Frontal cortex (tissue), 4 donors: Measurements from ENCODE around the gene SPTBN2. TPM values are rescaled to one million over a fixed set of nuclear protein-coding genes. Genes with fewer than 3 reads are reported as not detected.
"Not testable (repeated sequence)": the region's sequence is repeated elsewhere in the genome, so short reads cannot be mapped to it uniquely, and the experiment has no call there.

Experiments
- DNase-seq, 2 donors: peaks; one replicate each; pipeline ENCODE4 v3.0.0; 2012; ENCODE audit warnings: low spot score in 2 of 2
- FAIRE-seq: peaks from 2 replicates; lab custom pipeline; 2012; peaks lifted over from hg19 to GRCh38; lab: Jason Lieb, UNC
- total RNA-seq: library from RNA; depleted of rRNA; stranded (reverse); fragments of >200 nt; gene quantifications from one replicate; pipeline ENCODE4 v1.2.3, GENCODE V29; 2014
- donor health status: control.
- donor health status: control.
- donor health status: control.

The SPTBN2 gene
- total RNA-seq, 1 donor from 2014 or later, result 170 TPM

DNA sequence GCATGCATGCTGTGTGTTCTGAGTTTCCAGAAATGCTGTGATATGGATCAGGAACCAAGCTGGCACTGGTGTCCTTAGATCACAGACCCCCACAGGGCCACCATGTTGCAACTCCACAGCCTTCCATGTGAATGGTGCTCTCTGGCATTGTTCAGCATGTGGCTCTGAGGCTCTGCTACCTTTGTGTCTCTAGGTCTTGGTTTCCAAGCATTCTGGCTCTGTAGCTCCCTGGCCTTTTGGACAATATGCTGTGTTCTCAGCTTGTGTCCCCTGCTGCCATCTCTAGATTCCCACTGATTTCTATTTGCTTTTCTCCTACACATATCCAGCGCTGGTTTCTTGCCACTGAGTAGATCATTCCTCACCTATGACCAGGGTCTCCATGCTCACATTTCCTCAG is 3.9 kb downstream of the SPTBN2 start:
- no peak for FAIRE-seq
- no peak for DNase-seq

DNA sequence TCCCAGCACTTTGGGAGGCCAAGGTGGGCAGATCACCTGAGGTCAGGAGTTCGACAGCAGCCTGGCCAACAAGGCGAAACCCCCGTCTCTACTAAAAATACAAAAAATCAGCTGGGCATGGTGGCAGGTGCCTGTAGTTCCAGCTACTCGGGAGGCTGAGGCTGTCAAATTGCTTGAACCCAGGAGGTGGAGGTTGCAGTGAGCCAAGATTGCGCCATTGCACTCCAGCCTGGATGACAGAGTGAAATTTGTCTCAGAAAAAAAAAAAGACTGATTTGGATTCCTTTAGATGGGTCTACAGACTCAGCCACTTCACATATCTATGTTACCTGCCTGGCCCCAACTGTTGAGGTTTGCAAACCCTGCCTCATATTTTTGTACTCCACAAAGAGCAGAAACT is 4.8 kb downstream of the SPTBN2 start:
- not testable (repeated sequence) for DNase-seq, FAIRE-seq

DNA sequence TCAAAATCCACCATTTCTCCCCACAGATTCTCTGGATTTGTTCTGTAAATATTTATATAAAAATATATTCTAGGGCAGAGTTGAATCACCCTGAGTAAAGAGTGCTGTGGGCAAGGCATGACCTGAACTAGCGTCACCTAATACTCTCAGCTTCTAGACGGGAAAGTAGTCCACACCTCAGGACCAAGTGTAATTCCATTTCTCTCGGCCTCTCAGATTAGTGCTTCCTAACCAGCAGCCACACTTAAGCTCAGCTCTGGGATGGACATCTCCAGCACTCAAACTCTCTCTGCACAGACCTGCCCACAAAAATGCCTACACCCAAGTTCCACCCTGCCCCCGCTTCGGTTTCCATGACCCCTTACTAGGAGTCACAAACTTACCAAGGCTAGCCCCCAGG is 5.3 kb downstream of the SPTBN2 start:
- FAIRE-seq, result no peak
- DNase-seq, result no peak

DNA sequence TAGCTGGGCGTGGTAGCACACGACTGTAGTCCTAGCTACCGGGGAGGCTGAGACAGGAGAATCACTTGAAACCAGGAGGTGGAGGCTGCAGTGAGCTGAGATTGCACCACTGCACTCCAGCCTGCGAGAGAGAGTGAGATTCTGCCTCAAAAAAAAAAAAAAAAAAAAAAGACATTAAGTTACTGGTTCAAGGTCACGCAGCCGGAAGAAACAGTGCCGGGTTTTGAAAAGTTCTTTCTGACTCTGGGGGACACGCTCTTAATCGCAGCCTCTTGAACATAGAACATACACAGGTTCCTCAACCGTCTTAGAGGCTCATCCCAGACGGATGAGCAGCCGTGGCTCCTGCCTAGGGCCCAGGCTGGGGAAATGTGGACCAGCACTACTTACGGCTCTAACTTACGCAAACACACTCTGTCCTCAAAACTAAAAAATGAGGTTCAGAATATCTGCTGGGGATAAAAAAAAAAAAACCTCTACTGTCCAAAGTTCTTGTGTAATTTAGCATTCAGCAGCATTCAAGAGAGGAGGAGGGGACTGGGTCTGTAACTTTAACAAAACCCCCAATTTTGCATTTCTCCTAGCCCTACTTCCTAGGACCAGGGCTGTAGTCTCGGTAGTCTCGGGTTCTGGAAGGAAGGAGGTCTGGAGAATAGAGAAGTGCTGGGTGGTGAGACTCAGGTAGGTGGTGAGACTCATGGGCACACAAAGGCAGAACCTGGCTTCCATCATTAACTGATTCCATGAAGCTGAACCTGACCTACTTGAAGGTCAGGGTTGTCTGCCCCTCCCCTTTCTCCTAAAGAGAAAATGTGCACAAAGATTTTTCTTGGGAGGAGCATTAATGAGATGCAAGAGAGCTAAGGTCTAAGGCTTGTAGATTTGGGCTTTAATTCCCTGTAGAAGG is 6.0 kb downstream of the SPTBN2 start:
- FAIRE-seq, result no peak
- DNase-seq, result no peak

DNA sequence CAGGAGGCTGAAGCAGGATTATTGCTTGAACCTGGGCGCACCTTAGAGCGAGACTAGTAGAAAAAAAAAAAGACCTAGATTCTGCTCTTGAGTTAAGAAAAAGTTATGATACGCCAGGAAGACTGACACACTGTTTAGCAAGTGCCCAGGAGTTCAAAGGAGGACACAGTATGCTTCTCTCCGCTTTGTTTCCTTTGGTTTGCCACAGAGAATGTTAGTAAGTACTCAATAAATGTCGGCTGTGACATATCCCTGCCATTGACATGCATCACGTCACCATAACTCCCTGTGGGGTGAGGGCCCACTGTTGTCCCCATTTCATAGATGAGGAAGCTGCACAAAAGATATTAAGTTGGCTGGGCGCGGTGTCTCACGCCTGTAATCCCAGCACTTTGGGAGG is 7.1 kb downstream of the SPTBN2 start:
- no peak for FAIRE-seq
- DNase-seq, result no peak

DNA sequence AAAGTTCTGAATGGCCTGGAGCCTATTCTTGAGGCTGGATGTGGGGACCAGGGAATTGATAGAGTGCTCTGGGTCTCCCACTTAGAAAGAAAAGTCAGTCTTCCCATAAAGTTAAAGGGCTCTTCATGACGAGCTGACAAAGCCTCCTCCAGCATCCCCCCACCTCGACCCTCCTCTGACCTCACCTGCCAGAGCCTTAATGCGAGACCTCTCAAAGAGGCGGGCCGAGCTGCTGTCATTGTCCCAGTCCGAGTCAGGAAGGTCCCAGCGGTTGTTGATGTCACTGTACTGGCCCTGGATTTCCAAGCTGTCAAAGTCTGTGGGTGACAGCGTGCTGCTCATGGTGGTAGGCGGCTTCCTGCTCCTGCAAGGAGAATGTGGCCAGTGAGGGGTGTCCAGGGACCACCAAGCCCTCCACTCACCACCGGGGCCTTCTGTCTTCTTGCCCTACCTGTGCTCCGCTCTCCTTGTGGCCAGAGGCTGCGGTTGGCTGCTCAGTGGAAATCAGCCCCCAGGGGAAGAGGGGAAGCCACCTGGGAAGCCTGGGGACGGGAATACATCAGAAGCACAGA is 8.0 kb downstream of the SPTBN2 start:
- no peak for DNase-seq
- no peak for FAIRE-seq

DNA sequence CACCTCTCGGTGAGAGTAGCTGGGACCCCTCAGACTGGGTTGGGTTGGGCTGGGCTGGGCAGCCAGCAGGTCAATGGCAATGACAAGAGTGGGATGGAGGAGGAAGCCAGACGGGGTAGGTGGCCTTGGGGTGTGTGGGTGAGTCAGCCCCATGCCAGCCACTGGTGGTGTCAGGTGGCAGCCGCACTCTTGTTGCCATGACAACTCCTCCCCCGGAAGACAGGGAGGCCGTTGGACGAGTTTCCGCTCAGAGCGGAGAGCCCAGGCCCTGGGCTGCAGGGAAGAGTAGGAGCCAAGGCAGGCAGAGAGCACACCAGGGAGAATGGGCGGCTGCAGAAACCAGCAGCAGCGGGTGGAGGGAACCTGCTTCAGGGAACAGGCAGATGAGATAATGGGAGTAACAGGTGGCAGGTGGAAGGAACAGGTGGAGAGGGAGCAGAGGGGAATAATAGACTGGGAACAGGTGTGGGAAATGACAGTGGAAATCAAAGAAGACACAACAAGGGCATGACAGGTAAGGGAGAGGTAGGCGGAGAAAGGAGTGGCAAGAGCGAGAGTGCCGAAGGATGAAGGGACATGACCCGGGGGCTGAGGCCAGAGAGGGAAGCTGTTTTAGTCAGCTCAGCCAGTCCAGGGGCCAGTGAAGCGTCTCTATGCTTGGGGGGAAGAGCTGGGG is 8.7 kb downstream of the SPTBN2 start:
- DNase-seq (peak in 1 of 2 donors; percentile 55), FAIRE-seq (no peak)

DNA sequence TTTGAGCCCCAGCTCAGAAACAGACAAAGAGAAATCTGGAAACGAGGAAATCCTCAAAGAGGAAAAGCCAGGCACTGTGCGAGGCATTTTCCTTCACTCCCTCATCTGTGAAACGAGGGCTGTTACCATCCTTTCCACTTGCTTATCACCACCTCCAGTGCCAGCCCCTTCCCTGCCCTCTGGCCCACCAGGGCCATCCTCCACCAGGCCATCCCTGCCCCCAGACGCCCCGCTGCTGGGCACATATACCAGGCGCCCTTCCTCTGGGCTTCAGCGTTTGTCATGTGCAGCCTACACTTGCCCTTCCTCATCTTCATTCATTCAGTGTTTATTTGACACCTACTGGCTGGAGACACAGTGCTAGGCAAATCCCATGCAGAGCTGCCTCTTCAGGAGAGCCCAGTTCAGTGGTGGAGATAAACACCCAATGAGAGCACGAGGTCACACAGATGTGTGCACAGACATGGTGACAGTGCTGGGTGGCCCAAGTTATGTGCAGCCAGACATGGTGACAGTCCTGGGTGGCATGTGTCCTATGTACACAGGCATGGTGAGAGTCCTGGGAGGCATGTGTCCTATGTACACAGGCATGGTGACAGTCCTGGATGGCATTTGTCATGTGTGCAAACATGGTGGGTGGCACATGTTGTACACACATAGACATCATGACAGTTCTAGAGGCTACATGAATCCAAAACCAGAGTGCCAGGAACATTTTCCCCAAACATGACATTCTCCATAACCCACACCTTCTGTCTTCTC is 9.7 kb downstream of the SPTBN2 start:
- DNase-seq (no peak), FAIRE-seq (no peak)

DNA sequence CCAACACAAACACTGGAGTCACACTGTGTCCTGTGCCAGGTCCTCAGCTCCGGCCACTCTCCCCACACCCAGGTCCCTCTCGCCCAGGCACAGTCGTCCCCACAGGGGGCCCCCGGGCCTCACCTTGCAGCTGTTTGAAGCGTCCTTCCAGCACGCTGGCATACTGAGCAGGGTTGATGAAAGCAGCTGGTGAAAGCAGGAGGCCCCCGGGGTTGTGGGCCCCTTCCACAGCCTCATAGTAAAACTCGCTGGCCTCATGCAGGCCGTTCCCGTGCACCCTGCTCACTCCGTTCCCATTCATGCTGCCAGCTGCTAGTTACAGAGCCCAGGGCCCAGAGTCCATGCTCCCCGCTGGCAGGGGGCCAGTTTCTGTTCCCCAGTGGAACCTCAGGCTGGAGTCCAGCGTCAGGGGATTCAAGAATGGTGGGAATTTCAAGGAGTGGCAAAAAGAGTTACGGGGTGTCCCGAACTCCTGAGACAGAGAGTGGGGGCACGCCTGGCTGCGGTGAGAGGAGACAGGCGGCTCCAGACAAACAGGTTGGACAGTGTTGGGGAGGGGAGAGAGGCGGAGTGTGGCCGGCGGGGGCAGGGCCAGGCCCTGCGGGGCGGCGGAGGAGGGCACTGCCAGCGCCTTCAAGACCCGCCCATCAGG is 10.6 kb downstream of the SPTBN2 start:
- no peak for FAIRE-seq
- DNase-seq, result no peak

DNA sequence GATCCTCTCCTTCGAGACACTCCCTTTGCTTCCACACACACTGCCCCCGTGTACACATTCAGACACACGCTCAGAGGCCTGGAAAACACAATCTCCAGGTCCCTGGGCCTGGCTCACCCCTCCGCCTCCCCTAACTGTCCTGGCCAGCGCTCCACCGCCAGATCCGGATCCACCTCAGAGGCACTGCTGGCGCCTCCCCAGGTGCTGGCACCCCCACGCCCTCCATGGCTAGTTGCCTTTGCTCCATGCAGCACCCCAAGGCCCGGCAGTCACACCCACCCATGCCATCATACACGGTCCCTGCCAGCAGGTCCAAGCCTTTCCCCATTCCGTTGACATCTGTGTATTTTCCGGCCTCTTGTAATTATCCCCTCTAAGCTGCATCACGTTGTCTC is 11.1 kb downstream of the SPTBN2 start:
- DNase-seq, result no peak

DNA sequence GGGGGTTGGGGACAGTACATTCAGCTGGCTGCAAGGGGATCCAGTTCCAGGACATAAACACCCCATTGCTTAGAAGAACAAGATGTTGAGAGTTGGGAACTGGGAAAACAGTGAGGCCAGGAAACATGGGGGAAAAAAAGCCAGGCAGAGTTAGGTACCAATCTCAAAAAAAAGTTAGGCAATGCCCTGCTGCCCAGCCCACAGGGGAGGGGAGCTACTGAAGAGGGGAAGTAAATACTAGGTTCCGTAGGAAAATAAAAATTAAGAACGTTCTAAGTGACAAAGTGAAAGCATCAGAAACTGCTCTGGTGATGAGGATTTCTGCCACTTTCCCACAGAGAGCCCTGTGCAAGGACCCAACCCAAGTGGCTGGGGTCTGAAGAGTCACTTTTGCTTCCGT is 12.0 kb downstream of the SPTBN2 start:
- DNase-seq (no peak), FAIRE-seq (no peak)

More for the DNA sequence above, 11.1 kb downstream of the SPTBN2 start:
- no peak for FAIRE-seq

DNA sequence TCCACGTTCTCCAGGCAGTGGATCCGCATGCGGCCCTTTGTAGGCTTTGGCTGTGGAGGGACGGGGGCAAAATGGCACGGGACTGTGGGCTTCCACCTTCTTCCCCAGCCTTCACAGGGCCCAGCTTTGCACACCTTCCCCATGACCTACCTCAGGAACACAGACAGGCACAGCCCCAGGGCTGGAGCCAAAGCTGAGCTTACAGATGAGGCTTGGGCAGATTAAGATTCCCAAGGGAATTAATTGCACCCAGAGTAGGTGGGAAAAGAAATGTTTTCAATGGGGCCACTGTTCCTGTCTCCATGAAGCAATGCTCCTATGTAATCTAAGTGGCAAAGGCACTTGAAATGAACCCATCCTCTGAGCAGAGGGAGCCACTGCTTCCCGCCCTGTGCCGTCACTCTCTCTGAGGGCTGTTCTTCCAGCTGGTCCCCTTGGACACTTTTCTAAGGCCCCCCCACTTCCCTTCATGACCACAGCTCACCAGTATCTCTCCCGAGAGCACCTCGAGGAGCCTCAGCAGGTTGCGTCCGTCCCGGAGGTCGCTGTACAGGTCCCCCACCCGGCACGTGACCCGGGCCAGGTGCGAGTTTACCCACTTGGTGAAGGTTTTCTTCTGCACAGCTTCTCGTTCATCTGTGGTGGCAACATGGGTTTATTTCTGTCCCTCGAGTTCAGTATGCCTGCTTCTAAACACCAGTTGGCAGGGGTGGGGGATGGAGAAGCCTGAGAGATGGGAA is 13.5 kb downstream of the SPTBN2 start:
- no peak for DNase-seq
- no peak for FAIRE-seq

DNA sequence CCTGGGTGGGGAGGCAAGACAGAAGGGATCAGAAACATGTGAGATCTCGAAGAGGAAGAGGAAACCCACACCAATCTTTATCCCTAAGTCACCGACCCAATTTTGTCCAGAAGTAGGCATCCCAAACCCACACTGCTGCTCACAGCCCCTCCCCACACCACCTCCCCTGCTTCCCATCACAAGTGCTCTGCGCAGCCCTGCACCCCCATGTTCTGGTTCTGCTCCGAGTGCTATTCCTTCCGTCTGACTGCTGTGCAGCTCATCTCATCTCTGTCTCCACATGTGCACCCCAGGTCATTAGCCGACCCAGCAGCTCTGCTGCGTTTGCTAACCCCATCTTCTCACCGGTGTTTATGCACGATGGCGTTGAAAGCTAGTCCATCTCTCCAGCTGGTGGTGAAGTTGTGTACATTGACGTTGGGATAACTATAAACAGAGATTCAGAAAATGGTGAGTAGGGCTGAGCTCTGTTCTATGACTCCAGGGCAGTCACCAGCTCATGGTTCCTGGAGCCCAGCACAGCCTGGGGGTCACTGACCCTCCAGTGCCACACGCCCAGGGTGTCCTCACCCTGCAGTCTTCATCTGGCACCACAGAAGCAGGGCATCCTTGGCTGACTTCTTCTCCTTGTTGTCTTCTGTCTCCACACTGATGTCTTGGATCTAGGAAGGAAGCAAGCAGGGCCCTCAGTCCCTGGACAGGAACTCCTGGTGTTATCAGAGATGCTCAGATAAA is 15.1 kb downstream of the SPTBN2 start:
- no peak for DNase-seq
- no peak for FAIRE-seq

DNA sequence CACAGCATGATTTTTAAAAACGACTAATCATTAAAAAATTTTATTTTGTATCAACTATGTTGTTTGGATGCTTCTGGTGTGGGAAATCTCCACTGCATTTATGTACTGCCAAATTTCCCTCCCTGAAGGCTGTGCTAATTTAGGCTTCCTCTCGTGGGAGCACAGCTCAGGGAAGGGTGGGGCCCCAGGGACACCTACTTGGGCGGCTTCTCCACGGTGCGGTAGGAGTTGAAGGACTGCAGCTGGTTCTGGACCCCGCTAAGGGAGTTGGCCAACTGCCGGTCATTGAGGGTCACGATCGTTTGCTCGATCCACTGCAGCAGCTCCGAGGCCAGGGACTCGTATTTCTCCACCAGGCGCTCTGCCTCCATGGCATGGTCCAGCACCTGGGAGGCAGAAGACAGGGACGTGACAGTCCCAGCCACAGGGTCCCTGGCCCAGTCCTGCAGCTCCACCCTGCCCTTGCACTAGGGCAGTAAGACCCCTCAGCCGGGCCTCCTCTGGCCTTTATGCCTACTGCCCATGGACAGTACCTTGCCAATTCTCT is 18.6 kb downstream of the SPTBN2 start:
- DNase-seq (no peak), FAIRE-seq (no peak)

DNA sequence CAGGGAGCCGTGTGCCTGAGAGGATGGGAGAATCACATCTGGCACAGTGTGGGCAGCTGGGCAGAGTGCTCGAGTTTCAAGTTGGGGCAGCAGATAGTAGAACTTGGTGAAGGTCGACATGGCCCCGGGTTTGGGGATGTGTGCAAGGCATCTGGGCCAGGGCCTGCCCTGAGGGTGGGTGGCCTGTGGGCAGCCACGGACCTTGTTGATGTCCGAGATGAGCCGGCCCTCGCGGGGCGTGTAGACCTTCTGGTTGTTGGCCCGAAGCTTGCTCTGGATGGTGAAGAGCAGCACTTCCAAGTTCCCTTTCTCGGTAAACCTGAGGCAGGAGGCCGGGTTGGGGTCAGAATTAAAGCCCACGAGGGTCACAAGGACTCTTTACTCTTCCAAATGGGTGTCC is 20.3 kb downstream of the SPTBN2 start:
- FAIRE-seq, result no peak

DNA sequence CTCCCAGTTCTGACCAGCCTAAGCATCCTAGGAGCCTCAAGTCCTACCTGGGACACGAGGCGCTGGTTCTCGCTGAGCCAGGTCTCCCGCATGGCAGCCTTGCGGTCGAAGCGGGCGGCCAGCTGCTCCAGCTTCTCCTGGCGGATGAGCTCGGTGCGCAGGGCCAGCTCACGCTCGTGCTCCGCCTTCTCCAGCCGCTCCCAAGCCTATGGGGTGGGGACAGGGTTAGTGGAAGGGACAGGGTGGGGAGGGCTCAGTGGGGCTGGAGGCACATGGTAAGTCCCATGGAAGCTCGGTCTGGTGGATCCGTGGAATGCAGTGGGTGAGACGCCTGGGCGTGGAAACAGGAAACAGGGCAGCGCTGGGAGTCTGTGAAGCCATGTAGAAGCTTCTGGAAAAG is 20.9 kb downstream of the SPTBN2 start:
- no peak for DNase-seq
- FAIRE-seq, result no peak

More for the DNA sequence above, 20.3 kb downstream of the SPTBN2 start:
- no peak for DNase-seq

DNA sequence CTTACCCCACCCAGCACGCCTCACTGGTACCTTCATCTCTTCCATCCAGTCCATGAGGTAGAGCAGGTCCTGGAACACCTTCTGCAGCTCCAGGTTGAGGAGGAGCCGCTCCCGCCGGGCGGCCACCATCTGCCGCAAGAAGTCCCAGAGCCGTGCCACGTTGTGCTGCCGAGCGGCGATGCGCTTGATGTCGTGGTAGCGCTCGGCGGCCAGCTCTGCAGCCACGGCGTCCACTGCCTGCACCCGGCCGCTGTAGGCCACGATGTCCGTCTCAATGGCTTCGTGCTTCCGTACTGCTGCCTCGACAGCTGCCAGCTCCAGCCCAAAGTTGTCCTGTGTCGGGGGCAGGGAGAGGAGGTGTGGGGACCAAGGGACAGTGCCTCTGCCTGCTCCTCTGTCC is 21.5 kb downstream of the SPTBN2 start:
- FAIRE-seq (no peak), DNase-seq (no peak)

DNA sequence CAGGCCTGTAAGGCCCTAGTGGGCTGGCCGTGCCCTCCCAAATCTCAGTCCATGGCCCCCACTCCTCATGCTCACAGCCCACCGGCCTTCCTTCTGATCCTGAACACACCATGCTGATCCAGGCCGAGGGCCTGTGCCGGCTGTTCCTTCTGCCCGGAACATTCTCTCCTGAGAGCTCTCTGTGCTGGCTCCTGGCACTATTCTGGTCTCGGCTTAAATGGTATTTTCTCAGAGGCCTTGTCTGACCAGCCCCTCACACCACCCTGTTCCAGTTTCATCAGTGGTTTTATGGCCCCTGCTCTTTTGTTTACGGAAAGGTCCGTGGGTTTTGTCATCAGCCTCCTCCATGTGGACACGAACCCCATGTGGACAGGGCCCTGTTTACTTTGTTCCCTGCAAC is 22.0 kb downstream of the SPTBN2 start:
- no peak for FAIRE-seq

More for the DNA sequence above, 22.0 kb downstream of the SPTBN2 start:
- DNase-seq, result no peak
